H1 (cell line): ENCODE measurements around the gene YTHDF2. TPM values are rescaled to one million over a fixed set of nuclear protein-coding genes. Genes with fewer than 3 reads are reported as not detected.

ENCODE experiments used
- CTCF ChIA-PET: fragments of 300-600 bp; sonication (Branson Sonifier 250); formaldehyde crosslinking; loops from one replicate; lab custom pipeline; 2021; ENCODE audit not compliant: partially characterized antibody; lab: Charles Lee
- POLR2A ChIA-PET: fragments of 300-600 bp; sonication (Branson Sonifier 250); formaldehyde crosslinking; loops from one replicate; lab custom pipeline; 2021; ENCODE audit warnings: inconsistent platforms; ENCODE audit not compliant: partially characterized antibody; lab: Charles Lee
- DNase-seq, 2 experiments: peaks; one replicate each; pipeline versions ENCODE4 v3.0.0 to v3.0.0-alpha.2; 2010 to 2022; ENCODE audit warnings: low spot score in 2 of 2, low read depth in 1 of 2, mixed read lengths in 1 of 2
- FAIRE-seq: peaks from 2 replicates; lab custom pipeline; 2011; peaks lifted over from hg19 to GRCh38; lab: Jason Lieb, UNC
- H2AFZ ChIP-seq: 2 replicates; pipeline ENCODE4 v1.8.1; 2012; ENCODE audit warnings: low read length, inconsistent platforms
- H2AK5ac ChIP-seq: 2 replicates; pipeline ENCODE4 v1.6.1; 2013; ENCODE audit warnings: low read depth, low read length
- H2BK120ac ChIP-seq: replicated peaks from 2 replicates; pipeline ENCODE3; 2013; ENCODE audit warnings: low read depth, low read length, inconsistent platforms
- H2BK12ac ChIP-seq: 2 replicates; pipeline ENCODE4 v1.6.1; 2013; ENCODE audit warnings: low read depth, low read length
- H2BK15ac ChIP-seq: 2 replicates; pipeline ENCODE4 v1.6.1; 2013; ENCODE audit warnings: low read length
- H2BK20ac ChIP-seq: 2 replicates; pipeline ENCODE4 v1.6.1; 2013; ENCODE audit warnings: low read length
- H2BK5ac ChIP-seq: 2 replicates; pipeline ENCODE4 v1.6.1; 2013; ENCODE audit warnings: low read depth, low read length
- H3K14ac ChIP-seq: 2 replicates; pipeline ENCODE4 v1.6.1; 2013; ENCODE audit warnings: inconsistent platforms; ENCODE audit not compliant: insufficient read length
- H3K18ac ChIP-seq: 2 replicates; pipeline ENCODE4 v1.6.1; 2013; ENCODE audit warnings: low read length; ENCODE audit errors: extremely low read depth
- H3K23ac ChIP-seq: 2 replicates; pipeline ENCODE4 v1.6.1; 2013; ENCODE audit warnings: inconsistent platforms; ENCODE audit not compliant: insufficient read length
- H3K23me2 ChIP-seq: 2 replicates; pipeline ENCODE4 v1.6.1; 2013; ENCODE audit warnings: low read depth, low read length
- H3K27ac ChIP-seq: 2 replicates; pipeline ENCODE4 v1.6.1; 2011; ENCODE audit warnings: low read depth, low read length, inconsistent platforms
- H3K27me3 ChIP-seq, 4 experiments: replicated peaks in 1 of 4; 1 replicate in 1 of 4; 2 replicates in 3 of 4; pipeline versions ENCODE4 v1.6.1 to v1.8.1; 2011 to 2013; ENCODE audit warnings: low read length in 3 of 4, mild to moderate bottlenecking in 3 of 4, inconsistent platforms in 2 of 4, mixed read lengths in 2 of 4, moderate library complexity in 1 of 4; ENCODE audit not compliant: control insufficient read depth in 3 of 4, insufficient read depth in 3 of 4; ENCODE audit errors: extremely low read depth in 1 of 4
- H3K36me3 ChIP-seq, 4 experiments: 2 replicates each; pipeline versions ENCODE4 v1.6.1 to v1.8.1; 2011 to 2013; ENCODE audit warnings: mild to moderate bottlenecking in 4 of 4, low read length in 3 of 4, moderate library complexity in 2 of 4, control low read depth in 1 of 4, inconsistent platforms in 1 of 4; ENCODE audit not compliant: insufficient read depth in 4 of 4, control insufficient read depth in 2 of 4
- H3K4ac ChIP-seq: replicated peaks from 2 replicates; pipeline ENCODE3; 2013; ENCODE audit warnings: low read length, low read depth, mixed read lengths, inconsistent platforms; ENCODE audit not compliant: insufficient read length
- H3K4me1 ChIP-seq, 4 experiments: replicated peaks in 1 of 4; 1 replicate in 1 of 4; 2 replicates in 3 of 4; pipeline versions ENCODE4 v1.6.1 to v1.8.1; 2011 to 2013; ENCODE audit warnings: low read length in 3 of 4, inconsistent platforms in 2 of 4, mixed read lengths in 1 of 4; ENCODE audit not compliant: insufficient read depth in 4 of 4, control insufficient read depth in 3 of 4
- H3K4me2 ChIP-seq, 2 experiments: 2 replicates each; pipeline versions ENCODE4 v1.6.1 to v1.8.1; 2011 to 2013; ENCODE audit warnings: low read depth in 2 of 2, low read length in 2 of 2, control low read depth in 1 of 2, inconsistent platforms in 1 of 2, mild to moderate bottlenecking in 1 of 2; ENCODE audit not compliant: insufficient read depth in 1 of 2
- H3K4me3 ChIP-seq, 4 experiments: fragments of 200-600, 300-600 bp in 1 of 4; sonication (generic), shearing (Covaris generic), sonication (Bioruptor Twin) in 1 of 4; 2 replicates each; pipeline versions ENCODE4 v1.5.1 to v1.8.1; 2011 to 2016; ENCODE audit warnings: low read length in 4 of 4, low read depth in 3 of 4, control low read depth in 2 of 4, inconsistent platforms in 2 of 4, mild to moderate bottlenecking in 2 of 4, mixed read lengths in 1 of 4, moderate library complexity in 1 of 4; ENCODE audit not compliant: insufficient read depth in 2 of 4; ENCODE audit errors: extremely low read depth in 1 of 4
- H3K56ac ChIP-seq: replicated peaks from 2 replicates; pipeline ENCODE3; 2013; ENCODE audit warnings: low read depth, mild to moderate bottlenecking, mixed read lengths, low read length, inconsistent platforms; ENCODE audit not compliant: insufficient read length
- H3K79me1 ChIP-seq: 2 replicates; pipeline ENCODE4 v1.6.1; 2013; ENCODE audit warnings: low read depth, low read length, control low read depth
- H3K79me2 ChIP-seq, 2 experiments: 2 replicates each; pipeline versions ENCODE4 v1.6.1 to v1.8.1; 2012 to 2013; ENCODE audit warnings: low read length in 2 of 2, mild to moderate bottlenecking in 2 of 2, inconsistent platforms in 1 of 2; ENCODE audit not compliant: insufficient read depth in 2 of 2, control insufficient read depth in 1 of 2
- H3K9ac ChIP-seq, 4 experiments: replicated peaks in 1 of 4; 1 replicate in 1 of 4; 2 replicates in 3 of 4; pipeline versions ENCODE4 v1.6.1 to v1.8.1; 2011 to 2013; ENCODE audit warnings: low read depth in 3 of 4, low read length in 3 of 4, control low read depth in 2 of 4, mild to moderate bottlenecking in 2 of 4, moderate library complexity in 2 of 4, inconsistent platforms in 1 of 4; ENCODE audit errors: extremely low read depth in 1 of 4
- H3K9me3 ChIP-seq, 2 experiments: 2 replicates each; pipeline versions ENCODE4 v1.6.1 to v1.8.1; 2012 to 2013; ENCODE audit warnings: mild to moderate bottlenecking in 2 of 2, moderate library complexity in 2 of 2, control low read depth in 1 of 2, inconsistent platforms in 1 of 2, low read depth in 1 of 2, low read length in 1 of 2, mixed read lengths in 1 of 2; ENCODE audit not compliant: insufficient read depth in 2 of 2
- H4K20me1 ChIP-seq, 2 experiments: replicated peaks in 1 of 2; 2 replicates each; pipeline versions ENCODE3 to v1.8.1; 2011 to 2013; ENCODE audit warnings: inconsistent platforms in 2 of 2, low read length in 2 of 2, mild to moderate bottlenecking in 1 of 2; ENCODE audit not compliant: insufficient read depth in 2 of 2, control insufficient read depth in 1 of 2
- H4K5ac ChIP-seq: 2 replicates; pipeline ENCODE4 v1.6.1; 2013; ENCODE audit warnings: low read length, low read depth, mixed read lengths, inconsistent platforms; ENCODE audit not compliant: insufficient read length
- H4K8ac ChIP-seq: 2 replicates; pipeline ENCODE4 v1.8.0; 2013; ENCODE audit warnings: mild to moderate bottlenecking, moderate library complexity, low read length, inconsistent platforms; ENCODE audit not compliant: insufficient read depth; ENCODE audit errors: extremely low read depth
- H4K91ac ChIP-seq: replicated peaks from 2 replicates; pipeline ENCODE3; 2013; ENCODE audit warnings: low read length, mixed read lengths, inconsistent platforms; ENCODE audit not compliant: insufficient read length
- ASH2L ChIP-seq: fragments of 200-600, 300-600 bp; sonication (generic); IDR thresholded peaks from one replicate; pipeline ENCODE4 v1.7.1; 2017; ENCODE audit warnings: low read length
- BACH1 ChIP-seq: IDR thresholded peaks from 2 replicates; pipeline ENCODE4 v1.6.1; 2012; ENCODE audit warnings: low read length, improper control_type of control experiment
- EGR1 ChIP-seq: IDR thresholded peaks from 2 replicates; pipeline ENCODE4 v1.6.1; 2011; ENCODE audit warnings: low read depth, low read length, borderline replicate concordance
- EP300 ChIP-seq, 2 experiments: IDR thresholded peaks; 1 replicate in 1 of 2; 2 replicates in 1 of 2; pipeline ENCODE4 v1.6.1; 2011 to 2012; ENCODE audit warnings: low read depth in 2 of 2, low read length in 2 of 2, mild to moderate bottlenecking in 2 of 2, borderline replicate concordance in 1 of 2, inconsistent platforms in 1 of 2, moderate library complexity in 1 of 2
- EZH2 ChIP-seq: fragments of 200-600 bp; sonication (generic); IDR thresholded peaks from 2 replicates; pipeline ENCODE4 v1.7.1; 2012; ENCODE audit warnings: low read depth, mild to moderate bottlenecking, moderate library complexity, low read length, inconsistent platforms; ENCODE audit not compliant: severe bottlenecking
- KDM4A ChIP-seq: IDR thresholded peaks from one replicate; pipeline ENCODE4 v1.7.1; 2012; ENCODE audit warnings: low read depth, mild to moderate bottlenecking, moderate library complexity, low read length, inconsistent platforms; ENCODE audit not compliant: severe bottlenecking
- POLR2A ChIP-seq, 2 experiments: IDR thresholded peaks; 1 replicate in 1 of 2; 2 replicates in 1 of 2; pipeline ENCODE4 v1.6.1; 2011; ENCODE audit warnings: low read depth in 2 of 2, low read length in 2 of 2, mild to moderate bottlenecking in 2 of 2; ENCODE audit errors: control extremely low read depth in 1 of 2
- RBBP5 ChIP-seq: IDR thresholded peaks from 2 replicates; pipeline ENCODE4 v1.7.1; 2012; ENCODE audit warnings: low read depth, mild to moderate bottlenecking, inconsistent platforms, low read length, moderate library complexity, borderline replicate concordance
- RFX5 ChIP-seq: IDR thresholded peaks from 2 replicates; pipeline ENCODE4 v1.6.1; 2011; ENCODE audit warnings: low read depth, low read length, improper control_type of control experiment, borderline replicate concordance
- RNF2 ChIP-seq: fragments of 200-900, 300-1000 bp; sonication (generic); IDR thresholded peaks from 2 replicates; pipeline ENCODE4 v1.7.1; 2016; ENCODE audit warnings: borderline replicate concordance, low read depth, mild to moderate bottlenecking, antibody characterized with exemption, low read length; ENCODE audit not compliant: poor library complexity, severe bottlenecking; ENCODE audit errors: missing control alignments
- SIX5 ChIP-seq: IDR thresholded peaks from 2 replicates; pipeline ENCODE4 v1.6.1; 2011; ENCODE audit warnings: mild to moderate bottlenecking, low read depth, low read length
- SRF ChIP-seq: IDR thresholded peaks from 2 replicates; pipeline ENCODE4 v1.6.1; 2011; ENCODE audit warnings: mild to moderate bottlenecking, low read depth, low read length, moderate library complexity
- TAF7 ChIP-seq: optimal IDR thresholded peaks from 2 replicates; pipeline ENCODE3; 2011; ENCODE audit warnings: low read depth, mild to moderate bottlenecking, inconsistent platforms, low read length, moderate library complexity, borderline replicate concordance
- WGBS, 2 experiments: shearing (Covaris generic) in 1 of 2; methylation state at CpG; one replicate each; pipeline versions ENCODE4 v1.1.6 to v1.1.7; 2013 to 2015; ENCODE audit warnings: low lambda C conversion rate in 2 of 2, mixed read lengths in 2 of 2, inconsistent platforms in 1 of 2, low coverage in 1 of 2, missing lambda C conversion rate in 1 of 2; ENCODE audit not compliant: insufficient replicate concordance in 2 of 2, insufficient coverage in 1 of 2, insufficient read length in 1 of 2; ENCODE audit errors: extremely low coverage in 1 of 2, missing lambda C conversion rate in 1 of 2; 5-methylcytosine and 5-hydroxymethylcytosine counted together
- polyA plus RNA-seq, 7 experiments: library from polyadenylated mRNA; depleted of rRNA in 3 of 7; stranded (reverse) in 5 of 7; unstranded in 2 of 7; fragments of >200 nt in 5 of 7; fragments of 200-250 nt in 2 of 7; gene quantifications; 1 replicate in 5 of 7; 2 replicates in 1 of 7; 4 replicates in 1 of 7; pipeline versions ENCODE4 v1.2.1 to v1.2.3, GENCODE V29; 2011 to 2013; ENCODE audit warnings: missing spikeins in 2 of 7, mixed read lengths in 2 of 7
- total RNA-seq: library from RNA; stranded (reverse); fragmentation: NEBNext Ultra II Directional; extraction: Animal tissue kit (Norgen Biotek cat#: 25700); gene quantifications from 2 replicates; pipeline ENCODE4 v1.2.1, GENCODE V29; 2021

YTHDF2 gene
- total and polyA plus RNA-seq, 2 of the 8 experiments (the other 6 are each of a cell fraction or from before 2014, with no cell fraction given) = 128 to 164 TPM

- Histone ChIP-seq H2BK120ac (no peak overlapping the region), H3K23ac (no peak overlapping the region), H3K9ac (no peak overlapping the region), H3K79me1 (no peaks in the 10 kb centered on the region; the same call in 1 of the 2 replicates), H4K91ac (no peak overlapping the region), H4K20me1 (peaks cover 13 to 18% of the 10 kb centered on the region in 2 experiments), H2BK12ac (no peak overlapping the region), H2AFZ (no peak overlapping the region), H2BK5ac (no peak overlapping the region), H3K79me2 (peaks cover 10 to 31% of the 10 kb centered on the region in 2 experiments), H3K23me2 (no peaks in the 10 kb centered on the region; the same call in 1 of the 2 replicates), H3K4ac (no peak overlapping the region), H3K36me3 (peaks cover 0 to 41% (median 9%) of the 10 kb centered on the region in 4 experiments; a peak in 6 of 8 replicates), H2BK15ac (no peak overlapping the region), H2AK5ac (no peak overlapping the region), H3K9me3 (no peaks in the 10 kb centered on the region), H4K8ac (no peak overlapping the region), H3K18ac (no peak overlapping the region), H3K4me3 (no peak overlapping the region), H3K27ac (no peak overlapping the region), H2BK20ac (no peak overlapping the region), H3K14ac (no peak overlapping the region), H3K56ac (no peak overlapping the region), H3K4me2 (no peak overlapping the region), H4K5ac (no peak overlapping the region), H3K4me1 (no peaks in the 10 kb centered on the region), H3K27me3 (no peaks in the 10 kb centered on the region)
- POLR2A ChIA-PET = interaction anchor here (0.6 to 3.0 kb wide), 8 partner anchors 11 to 122 kb away, joined by 4 to 12 read pairs (median 8); partner anchors contain the start of genes RNU11 and YTHDF2
- CTCF ChIA-PET = interaction anchor here (0.6 to 0.7 kb wide), 2 partner anchors 23 to 989 kb away, joined by 3 to 4 read pairs; no protein-coding TSS in a partner anchor
- FAIRE-seq (no peak), DNase-seq (no peak)
- 82% methylated on average over 3 of the region's 3 CpGs; no CpG with 5 or more reads in 1 of the 2 experiments for WGBS, 2 experiments
- no peak for TF ChIP-seq EP300 (IDR thresholded peaks at IDR 0.05; ENCODE audit: borderline replicate concordance in 1 of 2, low read depth in 2 of 2, low read length in 2 of 2)
- TF ChIP-seq POLR2A (IDR thresholded peaks at IDR 0.05; ENCODE audit: control extremely low read depth in 1 of 2, low read depth in 2 of 2, low read length in 2 of 2) = no peak
- TF ChIP-seq TAF7 = no peak
- no peak for TF ChIP-seq SRF
- no peak for TF ChIP-seq SIX5
- TF ChIP-seq EZH2 = no peak
- TF ChIP-seq BACH1 = no peak
- no peak for TF ChIP-seq ASH2L
- no peak for TF ChIP-seq EGR1
- TF ChIP-seq RFX5 = no peak
- no peak for TF ChIP-seq RNF2
- TF ChIP-seq KDM4A = no peak
- no peak for TF ChIP-seq RBBP5
Observed at GRCh38 chr1:28770601-28771165, 33.9 kb downstream of the YTHDF2 start.
